Astrocyte (in vitro differentiated cells and primary cell): ENCODE measurements around the gene PCCB. TPM values are rescaled to one million over a fixed set of nuclear protein-coding genes. Genes with fewer than 3 reads are reported as not detected.
A peak's percentile ranks its signal among the peaks of the same experiment; 100 is the strongest.

Source experiments
- DNase-seq: peaks from one replicate; pipeline ENCODE4 v3.0.0-alpha.2; 2010; ENCODE audit warnings: low read depth
- FAIRE-seq: peaks from 2 replicates; lab custom pipeline; 2011; peaks lifted over from hg19 to GRCh38; lab: Jason Lieb, UNC
- H2AFZ ChIP-seq: 2 replicates; pipeline ENCODE4 v1.6.0; 2012; ENCODE audit warnings: low read depth, low read length, inconsistent platforms
- H3K27ac ChIP-seq: 2 replicates; pipeline ENCODE4 v1.5.1; 2011; ENCODE audit warnings: low read depth, low read length, inconsistent platforms
- H3K27me3 ChIP-seq: 2 replicates; pipeline ENCODE4 v1.6.0; 2011; ENCODE audit warnings: low read length, inconsistent platforms; ENCODE audit not compliant: insufficient read depth
- H3K36me3 ChIP-seq: 2 replicates; pipeline ENCODE4 v1.5.1; 2011; ENCODE audit warnings: low read length, inconsistent platforms; ENCODE audit not compliant: insufficient read depth
- H3K4me1 ChIP-seq: 2 replicates; pipeline ENCODE4 v1.5.1; 2011; ENCODE audit warnings: low read length, inconsistent platforms; ENCODE audit not compliant: insufficient read depth
- H3K4me2 ChIP-seq: 2 replicates; pipeline ENCODE4 v1.6.0; 2012; ENCODE audit warnings: low read length, inconsistent platforms
- H3K4me3 ChIP-seq: 2 replicates; pipeline ENCODE4 v1.5.1; 2011; ENCODE audit warnings: low read depth, mild to moderate bottlenecking, low read length, inconsistent platforms; ENCODE audit not compliant: insufficient read depth
- H3K79me2 ChIP-seq: 2 replicates; pipeline ENCODE4 v1.6.0; 2012; ENCODE audit warnings: mild to moderate bottlenecking, low read length, inconsistent platforms; ENCODE audit not compliant: insufficient read depth
- H3K9ac ChIP-seq: 2 replicates; pipeline ENCODE4 v1.6.0; 2012; ENCODE audit warnings: mild to moderate bottlenecking, low read length, inconsistent platforms
- H3K9me3 ChIP-seq: 2 replicates; pipeline ENCODE4 v1.5.1; 2012; ENCODE audit warnings: low read depth, mild to moderate bottlenecking, low read length, inconsistent platforms; ENCODE audit not compliant: insufficient read depth
- H4K20me1 ChIP-seq: 2 replicates; pipeline ENCODE4 v1.6.0; 2012; ENCODE audit warnings: low read length, inconsistent platforms; ENCODE audit not compliant: insufficient read depth
- H3K27ac Mint-ChIP-seq: one replicate; pipeline ENCODE4 v1.8.0; 2021; ENCODE audit warnings: mild to moderate bottlenecking, mixed read lengths; ENCODE audit not compliant: unreplicated experiment
- H3K27me3 Mint-ChIP-seq: one replicate; pipeline ENCODE4 v1.8.0; 2021; ENCODE audit warnings: low read depth, mixed read lengths; ENCODE audit not compliant: unreplicated experiment
- H3K36me3 Mint-ChIP-seq: one replicate; pipeline ENCODE4 v1.8.0; 2021; ENCODE audit warnings: low read depth, mixed read lengths; ENCODE audit not compliant: unreplicated experiment
- H3K4me1 Mint-ChIP-seq: one replicate; pipeline ENCODE4 v1.8.0; 2021; ENCODE audit warnings: low read depth, mixed read lengths; ENCODE audit not compliant: unreplicated experiment
- H3K4me3 Mint-ChIP-seq: one replicate; pipeline ENCODE4 v1.8.0; 2021; ENCODE audit warnings: mild to moderate bottlenecking, moderate library complexity, mixed read lengths; ENCODE audit not compliant: unreplicated experiment
- H3K9me3 Mint-ChIP-seq: one replicate; pipeline ENCODE4 v1.8.0; 2021; ENCODE audit warnings: mild to moderate bottlenecking, mixed read lengths; ENCODE audit not compliant: unreplicated experiment
- CTCF ChIP-seq: IDR thresholded peaks from 2 replicates; pipeline ENCODE4 v1.5.1; 2011; ENCODE audit warnings: low read depth, mild to moderate bottlenecking, inconsistent platforms, low read length, moderate library complexity; ENCODE audit not compliant: insufficient read depth
- EZH2 ChIP-seq: IDR thresholded peaks from 2 replicates; pipeline ENCODE4 v1.6.1; 2012; ENCODE audit warnings: mild to moderate bottlenecking, low read length, inconsistent platforms; ENCODE audit not compliant: insufficient read depth
- total RNA-seq: library from RNA; stranded (reverse); gene quantifications from 2 replicates; pipeline ENCODE4 v1.2.1, GENCODE V29; 2021

The PCCB gene
- total RNA-seq, 1 donor from 2014 or later, result 41.3 TPM

GRCh38 chr3:136343873-136344555 is 93.9 kb downstream of the PCCB start:
- no peaks in the 10 kb centered on the region for H3K9me3 Mint-ChIP-seq
- no peaks in the 10 kb centered on the region for H4K20me1 ChIP-seq
- H3K36me3 Mint-ChIP-seq, result peaks cover 7% of the 10 kb centered on the region
- H2AFZ ChIP-seq, result no peak overlapping the region
- peak overlapping the region; percentile 74 for H3K27ac ChIP-seq
- peak overlapping the region; percentile 76 for H3K27ac Mint-ChIP-seq
- FAIRE-seq, result peak; percentile 95
- peaks cover 9% of the 10 kb centered on the region for H3K36me3 ChIP-seq
- H3K9me3 ChIP-seq, result no peaks in the 10 kb centered on the region
- H3K9ac ChIP-seq, result no peak overlapping the region
- H3K27me3 ChIP-seq, result no peaks in the 10 kb centered on the region
- peak; percentile 98 for DNase-seq
- peaks cover 22% of the 10 kb centered on the region for H3K4me1 Mint-ChIP-seq
- no peaks in the 10 kb centered on the region for H3K79me2 ChIP-seq
- H3K4me1 ChIP-seq, result peaks cover 14% of the 10 kb centered on the region
- no peaks in the 10 kb centered on the region for H3K27me3 Mint-ChIP-seq
- no peak overlapping the region for H3K4me3 Mint-ChIP-seq
- H3K4me3 ChIP-seq, result no peak overlapping the region
- TF ChIP-seq CTCF (no peak), EZH2 (no peak)
- H3K4me2 ChIP-seq, result peak overlapping the region; percentile 24

GRCh38 chr3:136346486-136346885 is 96.3 kb downstream of the PCCB start:
- Histone ChIP-seq H3K27me3 (no peaks in the 10 kb centered on the region), H3K79me2 (no peaks in the 10 kb centered on the region), H3K4me2 (no peak overlapping the region), H3K9me3 (no peaks in the 10 kb centered on the region), H3K4me3 (no peak overlapping the region), H4K20me1 (no peaks in the 10 kb centered on the region), H3K4me1 (peaks cover 31% of the 10 kb centered on the region), H2AFZ (no peak overlapping the region), H3K36me3 (peaks cover 5% of the 10 kb centered on the region), H3K27ac (no peak overlapping the region), H3K9ac (no peak overlapping the region)
- no peak for DNase-seq
- TF ChIP-seq CTCF (no peak), EZH2 (no peak)
- no peaks in the 10 kb centered on the region for H3K9me3 Mint-ChIP-seq
- no peaks in the 10 kb centered on the region for H3K27me3 Mint-ChIP-seq
- H3K4me3 Mint-ChIP-seq, result no peak overlapping the region
- H3K36me3 Mint-ChIP-seq, result peaks cover 3% of the 10 kb centered on the region
- peaks cover 41% of the 10 kb centered on the region for H3K4me1 Mint-ChIP-seq
- no peak for FAIRE-seq
- H3K27ac Mint-ChIP-seq, result no peak overlapping the region

GRCh38 chr3:136350132-136350531 is 100.0 kb downstream of the PCCB start:
- Mint-ChIP-seq H3K4me3 (no peak overlapping the region), H3K9me3 (no peaks in the 10 kb centered on the region), H3K27ac (peak overlapping the region; percentile 78), H3K36me3 (no peaks in the 10 kb centered on the region), H3K27me3 (no peaks in the 10 kb centered on the region), H3K4me1 (peaks cover 26% of the 10 kb centered on the region)
- Histone ChIP-seq H3K4me1 (peaks cover 17% of the 10 kb centered on the region), H4K20me1 (no peaks in the 10 kb centered on the region), H2AFZ (no peak overlapping the region), H3K4me2 (peak overlapping the region; percentile 61), H3K4me3 (no peak overlapping the region), H3K27me3 (no peaks in the 10 kb centered on the region), H3K27ac (peak overlapping the region; percentile 74), H3K9me3 (no peaks in the 10 kb centered on the region), H3K79me2 (no peaks in the 10 kb centered on the region), H3K36me3 (peaks cover 2% of the 10 kb centered on the region), H3K9ac (peak overlapping the region; percentile 77)
- DNase-seq, result peak; percentile 92
- TF ChIP-seq EZH2 (no peak), CTCF (no peak)
- peak; percentile 93 for FAIRE-seq
